Brain microvascular endothelial cell (primary cell): ENCODE measurements around the gene SUGT1.
"Not testable (repeated sequence)": the region's sequence is repeated elsewhere in the genome, so short reads cannot be mapped to it uniquely, and the experiment has no call there.

ENCODE experiments used
- DNase-seq: peaks from one replicate; pipeline ENCODE4 v3.0.0-alpha.2; 2020
- H3K27ac ChIP-seq: fragments of 250-450 bp; sonication (Bioruptor Pico); 2 replicates; pipeline ENCODE4 v1.5.1; 2020; ENCODE audit warnings: mild to moderate bottlenecking, moderate library complexity
- H3K27me3 ChIP-seq: fragments of 250-450 bp; sonication (Bioruptor Pico); replicated peaks from 2 replicates; pipeline ENCODE4 v1.5.1; 2020; ENCODE audit warnings: mild to moderate bottlenecking
- H3K36me3 ChIP-seq: fragments of 250-450 bp; sonication (Bioruptor Pico); replicated peaks from 2 replicates; pipeline ENCODE4 v1.5.1; 2020; ENCODE audit warnings: mild to moderate bottlenecking
- H3K4me3 ChIP-seq: 2 replicates; pipeline ENCODE4 v1.5.1; 2011; ENCODE audit warnings: low read depth, mild to moderate bottlenecking, control low read depth, low read length, moderate library complexity
- CTCF ChIP-seq: IDR thresholded peaks from 2 replicates; pipeline ENCODE4 v1.5.1; 2011; ENCODE audit warnings: low read depth, mild to moderate bottlenecking, moderate library complexity, low read length, control low read depth, inconsistent platforms; ENCODE audit errors: missing control alignments
- in situ Hi-C: cut with HindIII; loops from 2 replicates; pipeline ENCODE4 v1.10.0; 2017; ENCODE audit warnings: low sequenced_read_pairs, low pct_ligation_motif_present

Gene SUGT1

GRCh38 chr13:52615812-52616211 is 36.8 kb upstream of the SUGT1 start:
- TF ChIP-seq CTCF = no peak
- H3K36me3 ChIP-seq = no peaks in the 10 kb centered on the region
- H3K27ac ChIP-seq = no peak overlapping the region
- no peak for DNase-seq
- H3K27me3 ChIP-seq = no peaks in the 10 kb centered on the region
- in situ Hi-C loops = no loop called here
- H3K4me3 ChIP-seq = no peak overlapping the region

DNA sequence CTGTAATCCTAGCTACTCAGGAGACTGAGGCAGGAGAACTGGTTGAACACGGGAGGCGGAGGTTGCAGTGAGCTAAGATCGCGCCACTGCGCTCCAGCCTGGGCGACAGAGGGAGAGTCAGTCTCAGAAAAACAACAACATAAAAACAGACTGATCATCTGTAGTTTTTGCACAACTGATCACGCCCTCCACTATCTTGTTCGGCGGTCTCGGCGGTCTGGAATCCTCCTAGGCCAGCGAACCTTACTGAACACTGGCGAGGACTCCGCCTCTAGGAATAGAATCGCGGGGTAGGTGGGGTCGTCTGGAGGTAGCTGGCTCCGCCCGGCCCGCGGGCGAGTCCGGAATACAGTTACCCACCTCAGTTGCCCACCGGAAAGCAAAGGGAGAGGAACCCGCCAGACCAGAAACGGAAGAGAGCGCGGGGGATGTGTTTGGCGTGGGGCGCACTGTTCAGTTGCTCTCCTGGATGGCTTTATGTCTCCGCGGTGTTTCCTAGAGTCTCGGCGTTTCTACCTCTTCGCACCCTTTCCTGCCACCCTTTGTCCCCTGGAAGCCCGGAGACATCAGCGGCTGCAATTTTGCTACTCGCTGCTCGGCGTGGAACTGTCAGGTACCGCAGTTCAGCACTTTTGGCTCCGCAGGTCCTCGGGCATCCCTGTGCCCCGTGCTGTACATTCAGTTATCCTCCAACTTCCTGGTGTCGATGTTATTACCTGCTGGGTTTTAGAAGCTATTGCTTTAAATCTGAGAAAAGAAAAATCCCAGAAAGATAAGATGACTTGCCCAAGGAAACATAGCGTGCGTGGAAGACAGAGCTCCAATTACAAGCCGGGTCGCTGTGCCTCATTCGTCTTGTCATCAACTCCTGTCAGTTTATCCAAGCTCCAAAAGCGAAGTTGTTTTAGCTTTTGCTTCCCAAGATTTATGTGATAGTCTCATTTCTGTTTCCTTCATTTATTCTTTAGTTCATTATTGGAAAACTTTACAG is 35.3 kb upstream of the SUGT1 start:
- no peaks in the 10 kb centered on the region for H3K36me3 ChIP-seq
- H3K4me3 ChIP-seq = peak overlapping the region; percentile 93
- in situ Hi-C loops = no loop called here
- DNase-seq = peak; percentile 85
- no peaks in the 10 kb centered on the region for H3K27me3 ChIP-seq
- H3K27ac ChIP-seq = peak overlapping the region; percentile 66
- TF ChIP-seq CTCF = no peak

DNA sequence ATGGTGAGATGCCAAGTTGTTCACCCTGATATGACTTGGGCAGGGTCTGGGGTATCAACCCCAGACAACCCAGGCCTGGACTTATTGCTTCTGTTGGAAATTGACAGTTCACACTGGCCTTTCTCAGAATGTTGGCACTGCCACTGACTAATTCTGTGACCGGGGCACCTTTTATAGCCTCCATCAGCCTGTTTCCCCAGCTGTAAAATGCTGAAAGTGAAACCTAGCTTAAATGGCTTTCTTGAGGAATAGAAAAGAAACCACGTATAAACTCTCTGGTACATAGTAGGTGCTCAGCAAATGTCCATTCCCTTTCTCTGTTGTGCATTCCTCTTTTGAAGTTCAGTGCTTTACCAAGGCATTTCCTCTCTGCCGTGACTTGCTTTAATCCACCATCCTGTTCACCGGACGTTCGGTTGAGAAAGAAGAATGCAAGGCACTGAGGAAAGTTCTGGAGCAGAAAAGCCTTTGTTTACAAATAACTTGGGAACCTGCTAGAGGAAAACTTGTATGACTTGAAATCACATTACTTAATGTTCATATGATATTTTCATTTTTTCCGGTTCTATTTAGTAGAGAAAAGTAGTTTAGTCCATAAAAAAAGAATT is 21.4 kb upstream of the SUGT1 start:
- peaks cover 12% of the 10 kb centered on the region for H3K36me3 ChIP-seq
- DNase-seq, in situ Hi-C loops, H3K27me3 ChIP-seq, H3K4me3 ChIP-seq, H3K27ac ChIP-seq: not testable (repeated sequence)

DNA sequence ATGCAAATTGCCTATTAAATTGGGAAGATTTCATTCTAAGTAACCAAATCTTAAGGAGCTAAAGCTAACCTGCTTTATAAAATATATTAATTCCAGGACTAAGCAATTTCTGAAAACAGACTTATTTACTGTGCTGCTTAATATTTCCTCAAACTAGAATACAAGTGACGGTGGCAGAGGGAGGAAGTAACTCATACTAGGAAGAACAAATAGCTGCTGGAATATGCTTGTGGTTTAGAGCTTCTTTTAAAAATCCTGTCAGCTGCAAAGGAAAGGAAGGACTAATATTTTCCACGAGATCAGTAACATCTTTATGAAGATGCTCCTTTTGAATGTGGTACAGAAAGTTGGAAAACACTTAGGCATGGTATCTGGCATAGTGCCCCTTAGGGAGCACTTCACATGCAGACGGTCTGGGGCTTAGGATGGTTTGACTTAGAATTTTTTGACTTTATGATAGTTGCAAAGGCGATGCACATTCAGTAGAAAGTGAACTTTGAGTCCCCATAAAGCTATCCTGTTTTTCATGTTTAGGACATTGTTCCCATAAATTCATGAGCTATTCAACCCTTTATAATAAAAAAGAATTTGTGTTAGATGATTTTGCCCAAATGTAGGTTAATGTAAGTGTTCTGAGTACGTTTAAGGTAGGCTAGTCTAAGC is 13.8 kb upstream of the SUGT1 start:
- Histone ChIP-seq H3K4me3 (no peak overlapping the region), H3K27ac (no peak overlapping the region), H3K36me3 (peaks cover 5% of the 10 kb centered on the region), H3K27me3 (no peaks in the 10 kb centered on the region)
- no peak for TF ChIP-seq CTCF
- in situ Hi-C loops = no loop called here
- DNase-seq = no peak

GRCh38 chr13:52642131-52642530 is 10.5 kb upstream of the SUGT1 start, which contains the start of gene HNRNPA1L2:
Gene HNRNPA1L2, plus strand, starts transcription at chr13:52642431. Its CDS starts 62 bp downstream, at chr13:52642493.
- H3K4me3 ChIP-seq = no peak within 1 kb of the TSS
- no peak for DNase-seq
- no peak for TF ChIP-seq CTCF
- H3K27me3 ChIP-seq = no peaks in the 10 kb centered on the region
- H3K36me3 ChIP-seq = peaks cover 5% of the 10 kb centered on the region
- H3K27ac ChIP-seq = no peak within 1 kb of the TSS
- in situ Hi-C loops = no loop called here

GRCh38 chr13:52644108-52644507 is 8.5 kb upstream of the SUGT1 start:
- no peak for TF ChIP-seq CTCF
- in situ Hi-C loops = no loop called here
- peaks cover 5% of the 10 kb centered on the region for H3K36me3 ChIP-seq
- no peaks in the 10 kb centered on the region for H3K27me3 ChIP-seq
- no peak for DNase-seq
- H3K27ac ChIP-seq = no peak overlapping the region
- no peak overlapping the region for H3K4me3 ChIP-seq
